Transverse colon (tissue), 3 donors: Measurements from ENCODE around the gene TM2D3.

Experiments
- CTCF ChIP-seq, 5 experiments: fragments of 200-600 bp in 3 of 5; fragments of 450-650 bp in 2 of 5; sonication (generic) in 3 of 5; IDR thresholded peaks; 1 replicate in 2 of 5; 2 replicates in 3 of 5; pipeline ENCODE4 v1.5.1; 2016 to 2017; ENCODE audit warnings: antibody characterized with exemption in 5 of 5, inconsistent platforms in 3 of 5, mild to moderate bottlenecking in 2 of 5, moderate library complexity in 1 of 5
- EP300 ChIP-seq: sonication (generic); formaldehyde crosslinking; IDR thresholded peaks from one replicate; pipeline ENCODE4 v1.6.1; 2017; ENCODE audit warnings: antibody characterized with exemption, low read depth

GRCh38 chr15:101675796-101676582 lies 23.8 kb upstream of the TM2D3 start:
- no peak for TF ChIP-seq EP300
- TF ChIP-seq CTCF (IDR thresholded peaks at IDR 0.05) = no peak
